CD14-positive monocyte (primary cell): ENCODE results near the gene RAP1B. TPM values are rescaled to one million over a fixed set of nuclear protein-coding genes. Genes with fewer than 3 reads are reported as not detected.

Source experiments
- DNase-seq, 3 donors: peaks; one replicate each; pipeline ENCODE4 v3.0.0-alpha.2; 2011 to 2022
- H2AFZ ChIP-seq: 2 replicates; pipeline ENCODE4 v1.6.0; 2012; ENCODE audit warnings: mild to moderate bottlenecking, low read depth, low read length, inconsistent platforms; ENCODE audit not compliant: insufficient read depth, poor library complexity, severe bottlenecking
- H3K27ac ChIP-seq, 2 donors: 1 replicate in 1 of 2; 2 replicates in 1 of 2; pipeline ENCODE4 v1.5.1; 2012 to 2013; ENCODE audit warnings: low read length in 2 of 2, control low read depth in 1 of 2, inconsistent platforms in 1 of 2, low read depth in 1 of 2, mild to moderate bottlenecking in 1 of 2
- H3K27me3 ChIP-seq, 2 donors: one replicate each; pipeline versions ENCODE4 v1.6.0 to v1.6.1; 2011 to 2013; ENCODE audit warnings: low read length in 2 of 2; ENCODE audit not compliant: control insufficient read depth in 2 of 2, insufficient read depth in 2 of 2
- H3K36me3 ChIP-seq, 2 donors: replicated peaks in 1 of 2; 1 replicate in 1 of 2; 2 replicates in 1 of 2; pipeline versions ENCODE4 v1.5.1 to v1.6.1; 2012 to 2013; ENCODE audit warnings: low read length in 2 of 2, control low read depth in 1 of 2, inconsistent platforms in 1 of 2, mild to moderate bottlenecking in 1 of 2; ENCODE audit not compliant: insufficient read depth in 2 of 2, control insufficient read depth in 1 of 2
- H3K4me1 ChIP-seq, 2 donors: 1 replicate in 1 of 2; 2 replicates in 1 of 2; pipeline versions ENCODE4 v1.5.1 to v1.6.1; 2012 to 2013; ENCODE audit warnings: low read length in 2 of 2, control low read depth in 1 of 2, inconsistent platforms in 1 of 2, mild to moderate bottlenecking in 1 of 2, moderate library complexity in 1 of 2; ENCODE audit not compliant: insufficient read depth in 2 of 2, control insufficient read depth in 1 of 2
- H3K4me2 ChIP-seq: replicated peaks from 2 replicates; pipeline ENCODE3; 2012; ENCODE audit warnings: low read length, moderate library complexity, mild to moderate bottlenecking; ENCODE audit not compliant: poor library complexity, severe bottlenecking; ENCODE audit errors: extremely low read depth
- H3K4me3 ChIP-seq, 3 experiments: fragments of 200-600 bp in 1 of 3; sonication (generic) in 1 of 3; replicated peaks in 1 of 3; 1 replicate in 2 of 3; 2 replicates in 1 of 3; pipeline ENCODE4 v1.5.1; 2011 to 2013; ENCODE audit warnings: low read length in 3 of 3, mild to moderate bottlenecking in 3 of 3, control low read depth in 2 of 3, low read depth in 2 of 3, inconsistent platforms in 1 of 3, moderate library complexity in 1 of 3
- H3K79me2 ChIP-seq: 2 replicates; pipeline ENCODE4 v1.6.0; 2012; ENCODE audit warnings: mild to moderate bottlenecking, control low read depth, inconsistent platforms, low read length, moderate library complexity; ENCODE audit not compliant: insufficient read depth
- H3K9ac ChIP-seq: 2 replicates; pipeline ENCODE4 v1.6.0; 2017; ENCODE audit warnings: low read length, mild to moderate bottlenecking; ENCODE audit not compliant: insufficient read depth, poor library complexity, severe bottlenecking
- H3K9me3 ChIP-seq, 2 donors: replicated peaks in 1 of 2; 1 replicate in 1 of 2; 2 replicates in 1 of 2; pipeline versions ENCODE4 v1.5.1 to v1.6.1; 2012 to 2013; ENCODE audit warnings: low read length in 2 of 2, control low read depth in 1 of 2; ENCODE audit not compliant: control insufficient read depth in 1 of 2, insufficient read depth in 1 of 2
- H4K20me1 ChIP-seq: 2 replicates; pipeline ENCODE4 v1.6.0; 2012; ENCODE audit warnings: mild to moderate bottlenecking, low read length, control low read depth, moderate library complexity; ENCODE audit not compliant: insufficient read depth
- H3K27ac Mint-ChIP-seq, 7 donors: one replicate each; pipeline ENCODE4 v1.8.0; 2020; ENCODE audit warnings: mild to moderate bottlenecking in 7 of 7, mixed read lengths in 7 of 7, moderate library complexity in 6 of 7, inconsistent platforms in 2 of 7
- H3K27me3 Mint-ChIP-seq, 3 donors: one replicate each; pipeline ENCODE4 v1.8.0; 2021 to 2022; ENCODE audit warnings: low read depth in 3 of 3, mild to moderate bottlenecking in 3 of 3, mixed read lengths in 3 of 3, moderate library complexity in 3 of 3, inconsistent platforms in 1 of 3
- H3K36me3 Mint-ChIP-seq, 2 donors: one replicate each; pipeline ENCODE4 v1.8.0; 2020; ENCODE audit warnings: mixed read lengths in 2 of 2, inconsistent platforms in 1 of 2, mild to moderate bottlenecking in 1 of 2
- H3K4me1 Mint-ChIP-seq: one replicate; pipeline ENCODE4 v1.8.0; 2020; ENCODE audit warnings: mild to moderate bottlenecking, mixed read lengths
- H3K4me3 Mint-ChIP-seq, 2 donors: one replicate each; pipeline ENCODE4 v1.8.0; 2020; ENCODE audit warnings: mild to moderate bottlenecking in 2 of 2, mixed read lengths in 2 of 2, moderate library complexity in 1 of 2
- H3K9me3 Mint-ChIP-seq, 7 donors: one replicate each; pipeline ENCODE4 v1.8.0; 2020 to 2022; ENCODE audit warnings: mixed read lengths in 7 of 7, mild to moderate bottlenecking in 6 of 7, moderate library complexity in 6 of 7, inconsistent platforms in 2 of 7
- WGBS: methylation state at CpG from one replicate; pipeline ENCODE4 v1.1.5; 2013; ENCODE audit warnings: missing lambda C conversion rate; ENCODE audit not compliant: insufficient coverage; 5-methylcytosine and 5-hydroxymethylcytosine counted together
- intact Hi-C, 2 donors: fragments of 100-400 bp; cut with micrococcal nuclease; formaldehyde crosslinking; loops; one replicate each; pipeline versions ENCODE4 v1.15.0 to v1.15.1; 2023
- polyA plus RNA-seq, 3 donors: library from polyadenylated mRNA; depleted of rRNA in 1 of 3; unstranded in 2 of 3; stranded (reverse) in 1 of 3; fragments of 300-500 nt in 2 of 3; fragments of >200 nt in 1 of 3; fragmentation: Illumina TruSeq in 2 of 3; gene quantifications; 1 replicate in 2 of 3; 2 replicates in 1 of 3; pipeline ENCODE4 v1.2.3, GENCODE V29; 2012 to 2021
- TF ChIP-seq, protein P1 (sequence below): fragments of 200-600 bp; IDR thresholded peaks from one replicate; pipeline ENCODE4 v1.8.0; 2022; ENCODE audit warnings: antibody characterized with exemption, mild to moderate bottlenecking

RAP1B gene
- polyA plus RNA-seq, 3 donors: 153 to 543 (median 461) TPM

DNA sequence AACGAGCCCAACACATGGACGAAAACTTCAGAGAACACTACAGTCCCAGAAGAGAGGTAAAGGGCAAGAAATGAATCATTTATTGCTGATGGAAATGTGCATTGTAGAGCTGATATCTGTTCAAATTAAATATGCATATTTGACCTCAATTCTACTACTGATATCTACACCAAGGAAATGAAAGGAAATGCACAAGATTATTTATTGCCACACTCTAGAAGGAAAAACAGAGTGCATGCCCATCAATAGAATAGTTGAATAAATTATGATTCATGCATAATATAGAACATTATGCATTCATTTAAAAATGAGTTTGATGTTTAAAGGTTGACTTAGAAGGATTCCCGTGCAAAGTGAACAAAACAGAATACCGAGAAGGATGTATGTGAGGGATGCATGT lies 60.5 kb downstream of the RAP1B start:
- Mint-ChIP-seq H3K27me3 (no peaks in the 10 kb centered on the region), H3K4me1 (peaks cover 7% of the 10 kb centered on the region), H3K4me3 (no peak overlapping the region), H3K27ac (no peak overlapping the region), H3K9me3 (no peaks in the 10 kb centered on the region), H3K36me3 (no peaks in the 10 kb centered on the region)
- Histone ChIP-seq H3K9me3 (no peaks in the 10 kb centered on the region), H3K79me2 (no peaks in the 10 kb centered on the region), H3K4me2 (no peak overlapping the region), H3K27me3 (no peaks in the 10 kb centered on the region), H3K36me3 (no peaks in the 10 kb centered on the region), H4K20me1 (peaks cover 1% of the 10 kb centered on the region), H3K9ac (no peak overlapping the region), H3K27ac (no peak overlapping the region), H3K4me1 (peaks cover 0 to under 1% of the 10 kb centered on the region in 2 donors), H3K4me3 (no peak overlapping the region), H2AFZ (no peak overlapping the region)
- DNase-seq: no peak
- 94% methylated on average over 2 of the region's 4 CpGs for WGBS
- intact Hi-C loops: no loop called here
- TF ChIP-seq, protein P1, sequence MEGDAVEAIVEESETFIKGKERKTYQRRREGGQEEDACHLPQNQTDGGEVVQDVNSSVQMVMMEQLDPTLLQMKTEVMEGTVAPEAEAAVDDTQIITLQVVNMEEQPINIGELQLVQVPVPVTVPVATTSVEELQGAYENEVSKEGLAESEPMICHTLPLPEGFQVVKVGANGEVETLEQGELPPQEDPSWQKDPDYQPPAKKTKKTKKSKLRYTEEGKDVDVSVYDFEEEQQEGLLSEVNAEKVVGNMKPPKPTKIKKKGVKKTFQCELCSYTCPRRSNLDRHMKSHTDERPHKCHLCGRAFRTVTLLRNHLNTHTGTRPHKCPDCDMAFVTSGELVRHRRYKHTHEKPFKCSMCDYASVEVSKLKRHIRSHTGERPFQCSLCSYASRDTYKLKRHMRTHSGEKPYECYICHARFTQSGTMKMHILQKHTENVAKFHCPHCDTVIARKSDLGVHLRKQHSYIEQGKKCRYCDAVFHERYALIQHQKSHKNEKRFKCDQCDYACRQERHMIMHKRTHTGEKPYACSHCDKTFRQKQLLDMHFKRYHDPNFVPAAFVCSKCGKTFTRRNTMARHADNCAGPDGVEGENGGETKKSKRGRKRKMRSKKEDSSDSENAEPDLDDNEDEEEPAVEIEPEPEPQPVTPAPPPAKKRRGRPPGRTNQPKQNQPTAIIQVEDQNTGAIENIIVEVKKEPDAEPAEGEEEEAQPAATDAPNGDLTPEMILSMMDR: no peak

DNA sequence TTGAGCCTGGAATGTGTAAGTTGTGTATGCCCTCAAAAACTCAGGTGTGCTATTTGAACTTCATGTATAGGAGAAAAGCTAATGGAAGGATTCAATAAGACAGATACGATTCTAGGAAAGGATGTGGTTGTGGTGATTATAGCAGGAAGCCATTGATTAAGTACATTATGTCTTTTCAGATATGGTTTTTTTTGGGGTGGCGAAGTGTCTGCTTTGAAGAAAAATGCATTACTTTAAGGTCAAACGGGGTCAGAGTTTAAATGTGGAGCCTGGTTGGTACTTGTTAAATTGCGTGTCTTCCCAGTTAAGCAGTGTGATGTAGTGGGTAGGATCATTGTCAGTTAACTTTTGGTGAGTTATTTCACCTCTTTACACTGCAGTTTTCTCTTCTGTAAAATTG lies 63.1 kb downstream of the RAP1B start:
- no peak overlapping the region for H3K9ac ChIP-seq
- TF ChIP-seq, protein P1: no peak
- Mint-ChIP-seq H3K36me3 (no peaks in the 10 kb centered on the region), H3K4me3 (no peak overlapping the region), H3K4me1 (peaks cover 11% of the 10 kb centered on the region), H3K9me3 (no peaks in the 10 kb centered on the region), H3K27ac (no peak overlapping the region), H3K27me3 (no peaks in the 10 kb centered on the region)
- no peak overlapping the region for H3K4me3 ChIP-seq
- no peak overlapping the region for H3K4me2 ChIP-seq
- no peaks in the 10 kb centered on the region for H3K36me3 ChIP-seq
- no peak overlapping the region for H3K27ac ChIP-seq
- H3K9me3 ChIP-seq: no peaks in the 10 kb centered on the region
- WGBS: 84% methylated on average over 2 of the region's 4 CpGs
- H3K4me1 ChIP-seq: peaks cover 0 to 3% of the 10 kb centered on the region in 2 donors
- intact Hi-C loops: no loop called here
- no peak overlapping the region for H2AFZ ChIP-seq
- H3K27me3 ChIP-seq: no peaks in the 10 kb centered on the region
- no peaks in the 10 kb centered on the region for H4K20me1 ChIP-seq
- H3K79me2 ChIP-seq: no peaks in the 10 kb centered on the region
- DNase-seq: no peak
